GM23338 (cell line): ENCODE results near the gene INHA. TPM values are rescaled to one million over a fixed set of nuclear protein-coding genes. Genes with fewer than 3 reads are reported as not detected.

ENCODE experiments used
- ATAC-seq: fragments of 200-7000 bp; cut with Tn5 transposase; 3 replicates; pipeline ENCODE4 v1.9.1; 2020
- DNase-seq: peaks from one replicate; pipeline ENCODE4 v3.0.0-alpha.2; 2015; ENCODE audit warnings: low spot score
- H2AFZ ChIP-seq: fragments of 200-600 bp; sonication (generic); 2 replicates; pipeline ENCODE4 v1.8.0; 2016; ENCODE audit warnings: antibody characterized with exemption, mild to moderate bottlenecking, moderate library complexity
- H3F3A ChIP-seq: fragments of 200-600 bp; sonication (generic); replicated peaks from 2 replicates; pipeline ENCODE4 v1.8.0; 2017; ENCODE audit warnings: antibody characterized with exemption, mixed run types, low read depth
- H3K27ac ChIP-seq: fragments of 200-600 bp; sonication (generic); 2 replicates; pipeline ENCODE4 v1.6.1; 2016; ENCODE audit warnings: low read depth
- H3K27me3 ChIP-seq: fragments of 200-600 bp; sonication (generic); 2 replicates; pipeline ENCODE4 v1.8.0; 2016; ENCODE audit warnings: mild to moderate bottlenecking, mixed run types, moderate library complexity; ENCODE audit not compliant: insufficient read depth
- H3K36me3 ChIP-seq: fragments of 200-600 bp; sonication (generic); 2 replicates; pipeline ENCODE4 v1.8.0; 2016; ENCODE audit warnings: mild to moderate bottlenecking; ENCODE audit not compliant: insufficient read depth
- H3K4me1 ChIP-seq: fragments of 200-600 bp; sonication (generic); 2 replicates; pipeline ENCODE4 v1.8.0; 2016; ENCODE audit warnings: mild to moderate bottlenecking, moderate library complexity; ENCODE audit not compliant: insufficient read depth
- H3K4me2 ChIP-seq: fragments of 200-600 bp; sonication (generic); 2 replicates; pipeline ENCODE4 v1.7.1; 2017; ENCODE audit warnings: mixed run types
- H3K4me3 ChIP-seq: fragments of 200-600 bp; sonication (generic); 2 replicates; pipeline ENCODE4 v1.6.1; 2016; ENCODE audit warnings: mixed run types
- H3K79me2 ChIP-seq: fragments of 200-600 bp; sonication (generic); replicated peaks from 2 replicates; pipeline ENCODE4 v1.8.0; 2017; ENCODE audit warnings: mild to moderate bottlenecking; ENCODE audit not compliant: insufficient read depth
- H3K9me2 ChIP-seq: fragments of 200-600 bp; sonication (generic); 2 replicates; pipeline ENCODE4 v1.8.0; 2017; ENCODE audit not compliant: insufficient read depth
- H4K20me1 ChIP-seq: fragments of 200-600 bp; sonication (generic); replicated peaks from 2 replicates; pipeline ENCODE4 v1.8.0; 2017; ENCODE audit warnings: mild to moderate bottlenecking; ENCODE audit not compliant: insufficient read depth
- H3K27ac Mint-ChIP-seq: 2 replicates; pipeline ENCODE4 v1.8.0; 2020; ENCODE audit warnings: inconsistent platforms, mild to moderate bottlenecking, moderate library complexity, mixed read lengths
- H3K27me3 Mint-ChIP-seq: 3 replicates; pipeline ENCODE4 v1.8.0; 2022; ENCODE audit warnings: low read depth, mild to moderate bottlenecking, moderate library complexity, mixed read lengths, inconsistent platforms; ENCODE audit not compliant: insufficient read depth, poor library complexity
- H3K36me3 Mint-ChIP-seq: 3 replicates; pipeline ENCODE4 v1.8.0; 2021; ENCODE audit warnings: low read depth, mild to moderate bottlenecking, inconsistent platforms, moderate library complexity, mixed read lengths
- H3K4me1 Mint-ChIP-seq: 3 replicates; pipeline ENCODE4 v1.8.0; 2020; ENCODE audit warnings: mild to moderate bottlenecking, inconsistent platforms, mixed read lengths
- H3K4me3 Mint-ChIP-seq: 3 replicates; pipeline ENCODE4 v1.8.0; 2021; ENCODE audit warnings: moderate library complexity, mild to moderate bottlenecking, inconsistent platforms, mixed read lengths
- H3K9me3 Mint-ChIP-seq: 3 replicates; pipeline ENCODE4 v1.8.0; 2020; ENCODE audit warnings: moderate library complexity, mild to moderate bottlenecking, inconsistent platforms, mixed read lengths
- CREB1 ChIP-seq: fragments of 250-450 bp; sonication (Bioruptor Pico); IDR thresholded peaks from 2 replicates; pipeline ENCODE4 v1.5.0; 2020; ENCODE audit warnings: low read depth, mild to moderate bottlenecking, moderate library complexity
- CTCF ChIP-seq, 2 experiments: fragments of 200-600 bp in 1 of 2; sonication (generic) in 1 of 2; conservative IDR thresholded peaks; 2 replicates each; pipeline versions ENCODE4 v1.5.1 to v1.6.1; 2016 to 2017; ENCODE audit warnings: antibody characterized with exemption in 2 of 2, low read depth in 2 of 2, mild to moderate bottlenecking in 2 of 2, moderate library complexity in 1 of 2
- NANOG ChIP-seq: IDR thresholded peaks from 2 replicates; pipeline ENCODE4 v1.6.1; 2016; ENCODE audit warnings: antibody characterized with exemption, borderline replicate concordance
- POLR2AphosphoS5 ChIP-seq: IDR thresholded peaks from 2 replicates; pipeline ENCODE4 v1.6.1; 2016; ENCODE audit warnings: antibody characterized with exemption, low read depth
- REST ChIP-seq: IDR thresholded peaks from one replicate; pipeline ENCODE4 v1.6.1; 2018; ENCODE audit warnings: antibody characterized with exemption; ENCODE audit not compliant: unreplicated experiment
- STAT1 ChIP-seq: IDR thresholded peaks from one replicate; pipeline ENCODE4 v1.6.1; 2016; ENCODE audit warnings: antibody characterized with exemption; ENCODE audit not compliant: unreplicated experiment
- ZNF462 ChIP-seq: fragments of 250-450 bp; sonication (Bioruptor Pico); IDR thresholded peaks from 2 replicates; pipeline ENCODE4 v1.5.0; 2020; ENCODE audit warnings: mild to moderate bottlenecking, moderate library complexity
- polyA plus RNA-seq: library from polyadenylated mRNA; unstranded; fragments of >200 nt; fragmentation: Nextera tagmentation; extraction: Ambion mirVana; gene quantifications from 2 replicates; pipeline ENCODE4 v1.2.1, GENCODE V29; 2016
- total RNA-seq: library from RNA; depleted of rRNA; stranded (reverse); fragments of >200 nt; shearing (Covaris generic); gene quantifications from 2 replicates; pipeline ENCODE4 v1.2.3, GENCODE V29; 2014

INHA gene
- total and polyA plus RNA-seq, 2 experiments from 2014 or later: 1.5 to 1.6 TPM

DNA sequence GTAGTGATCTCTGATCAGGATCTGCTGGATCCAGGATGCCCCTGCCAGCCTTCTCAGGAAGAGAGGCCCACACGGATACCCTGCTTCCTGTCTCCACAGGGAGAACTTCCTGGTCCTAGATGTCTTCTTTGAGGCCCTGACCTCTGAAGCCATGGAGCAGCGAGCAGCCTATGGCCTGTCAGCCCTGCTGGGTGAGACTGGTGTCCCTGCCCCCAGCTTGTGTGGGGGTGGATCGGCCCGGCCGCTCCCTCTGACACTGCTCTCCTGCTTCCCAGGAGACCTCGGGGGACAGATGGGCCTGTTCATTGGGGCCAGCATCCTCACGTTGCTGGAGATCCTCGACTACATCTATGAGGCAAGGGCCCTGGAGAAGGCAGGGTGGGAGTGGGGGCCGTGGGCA lies 35.1 kb upstream of the INHA start:
- Histone ChIP-seq H3K4me1 (peaks cover 21% of the 10 kb centered on the region), H3K4me3 (no peak overlapping the region), H2AFZ (no peak overlapping the region), H3K36me3 (peaks cover 9% of the 10 kb centered on the region), H3F3A (peaks cover 14% of the 10 kb centered on the region; the same call in 1 of the 2 replicates), H3K27ac (no peak overlapping the region), H3K4me2 (peak overlapping the region; percentile 69; the same call in 1 of the 2 replicates), H3K79me2 (peaks cover 6% of the 10 kb centered on the region), H4K20me1 (peaks cover 11% of the 10 kb centered on the region), H3K27me3 (no peaks in the 10 kb centered on the region), H3K9me2 (no peaks in the 10 kb centered on the region)
- H3K4me1 Mint-ChIP-seq: peaks cover 31% of the 10 kb centered on the region
- H3K4me3 Mint-ChIP-seq: no peak overlapping the region
- H3K27ac Mint-ChIP-seq: no peak overlapping the region
- no peak for DNase-seq
- peaks cover 30% of the 10 kb centered on the region for H3K27me3 Mint-ChIP-seq
- no peaks in the 10 kb centered on the region; the same call in 2 of the 3 replicates for H3K9me3 Mint-ChIP-seq
- TF ChIP-seq NANOG (no peak), POLR2AphosphoS5 (peak; percentile 28)
- no peak for ATAC-seq
- H3K36me3 Mint-ChIP-seq: peaks cover 30% of the 10 kb centered on the region

DNA sequence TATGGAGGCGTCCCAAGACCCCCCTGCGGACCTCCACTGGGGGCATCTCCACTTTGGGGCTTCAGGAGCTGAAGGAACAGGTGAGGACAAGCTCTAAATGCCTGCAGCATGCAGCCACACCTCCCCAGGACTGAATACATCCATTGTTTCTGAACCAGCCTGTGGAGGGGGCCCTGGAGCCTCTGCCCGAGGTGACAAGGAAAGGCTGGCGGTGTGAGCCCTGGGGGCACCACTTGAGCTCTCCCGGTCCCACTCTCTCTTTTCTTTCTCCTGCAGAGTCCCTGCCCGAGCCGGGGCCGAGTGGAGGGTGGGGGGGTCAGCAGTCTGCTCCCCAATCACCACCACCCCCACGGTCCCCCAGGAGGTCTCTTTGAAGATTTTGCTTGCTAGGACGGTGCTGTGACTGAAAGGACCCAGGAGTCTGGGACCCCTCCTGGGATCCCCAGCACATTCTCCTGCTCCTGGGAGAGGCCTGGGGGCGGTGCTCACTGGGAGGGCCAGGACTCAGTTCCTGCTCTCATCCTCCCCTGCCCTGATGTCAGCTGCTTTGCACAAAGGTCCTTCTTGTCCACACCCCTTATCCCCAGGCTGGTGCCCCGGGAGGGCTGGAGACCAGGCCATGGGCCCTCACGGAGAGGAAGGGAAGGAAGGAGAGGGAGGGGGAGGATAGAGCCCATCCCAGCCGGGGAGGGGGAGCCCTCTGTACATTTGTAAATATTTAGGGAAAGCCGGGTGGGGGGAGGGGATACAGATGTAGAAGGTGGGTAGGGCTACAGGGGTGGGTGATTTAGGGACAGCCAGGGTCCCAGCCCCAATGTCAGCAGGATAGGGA lies 34.2 kb upstream of the INHA start:
- Mint-ChIP-seq H3K36me3 (peaks cover 30% of the 10 kb centered on the region), H3K4me3 (no peak overlapping the region), H3K4me1 (peaks cover 39% of the 10 kb centered on the region), H3K9me3 (no peaks in the 10 kb centered on the region; the same call in 2 of the 3 replicates), H3K27me3 (peaks cover 31% of the 10 kb centered on the region), H3K27ac (no peak overlapping the region)
- Histone ChIP-seq H3K4me1 (peaks cover 29% of the 10 kb centered on the region), H3K36me3 (peaks cover 9% of the 10 kb centered on the region), H4K20me1 (peaks cover 18% of the 10 kb centered on the region), H3K79me2 (peaks cover 14% of the 10 kb centered on the region), H3F3A (peaks cover 19% of the 10 kb centered on the region; the same call in 1 of the 2 replicates), H3K4me3 (peak overlapping the region; percentile 17; the same call in 1 of the 2 replicates), H3K9me2 (no peaks in the 10 kb centered on the region), H3K4me2 (peak overlapping the region; percentile 69), H2AFZ (no peak overlapping the region), H3K27ac (no peak overlapping the region), H3K27me3 (peaks cover 6% of the 10 kb centered on the region; the same call in 1 of the 2 replicates)
- DNase-seq (peak; percentile 72), ATAC-seq (peak; percentile 38)
- TF ChIP-seq CREB1 (CRISPR knock-in tag) (no peak), ZNF462 (CRISPR knock-in tag) (no peak), REST (no peak), CTCF (conservative IDR thresholded peaks at IDR 0.05; ENCODE audit: low read depth in 2 of 2) (peak in 1 of 2 experiments; percentile 54; a peak in 3 of 4 replicates), POLR2AphosphoS5 (peak; percentile 13; the same call in 1 of the 2 replicates), STAT1 (no peak)
